Measurements from ENCODE around the gene CREM.

CREM gene

GRCh38 chr10:35201234-35201633 is 74.6 kb downstream of the CREM start:
- no peak for TF ChIP-seq CTCF (conservative IDR thresholded peaks at IDR 0.05; ENCODE audit: low read depth, low read length)
- H3K4me3 ChIP-seq (ENCODE audit: low read depth, low read length): no peak overlapping the region
- no peak for DNase-seq (ENCODE audit: low read depth)

- H3K4me3 ChIP-seq (ENCODE audit: low read depth, low read length): no peak overlapping the region
- no peak for TF ChIP-seq CTCF (conservative IDR thresholded peaks at IDR 0.05; ENCODE audit: low read depth, low read length)
- no peak for DNase-seq (ENCODE audit: low read depth)
Observed at GRCh38 chr10:35202050-35202449, 75.4 kb downstream of the CREM start.

- TF ChIP-seq CTCF (conservative IDR thresholded peaks at IDR 0.05; ENCODE audit: low read depth, low read length): no peak
- no peak for DNase-seq (ENCODE audit: low read depth)
- no peak overlapping the region for H3K4me3 ChIP-seq (ENCODE audit: low read depth, low read length)
Observed at GRCh38 chr10:35203745-35204144, 77.1 kb downstream of the CREM start.

GRCh38 chr10:35204650-35205319 is 78.1 kb downstream of the CREM start:
- no peak for DNase-seq (ENCODE audit: low read depth)
- no peak overlapping the region for H3K4me3 ChIP-seq (ENCODE audit: low read depth, low read length)
- TF ChIP-seq CTCF (conservative IDR thresholded peaks at IDR 0.05; ENCODE audit: low read depth, low read length): no peak

GRCh38 chr10:35206274-35206673 is 79.6 kb downstream of the CREM start:
- DNase-seq (ENCODE audit: low read depth): no peak
- no peak for TF ChIP-seq CTCF (conservative IDR thresholded peaks at IDR 0.05; ENCODE audit: low read depth, low read length)
- no peak overlapping the region for H3K4me3 ChIP-seq (ENCODE audit: low read depth, low read length)

GRCh38 chr10:35208536-35208935 is 81.9 kb downstream of the CREM start:
- DNase-seq (ENCODE audit: low read depth): no peak
- TF ChIP-seq CTCF (conservative IDR thresholded peaks at IDR 0.05; ENCODE audit: low read depth, low read length): no peak
- no peak overlapping the region for H3K4me3 ChIP-seq (ENCODE audit: low read depth, low read length)

- no peak overlapping the region for H3K4me3 ChIP-seq (ENCODE audit: low read depth, low read length)
- no peak for TF ChIP-seq CTCF (conservative IDR thresholded peaks at IDR 0.05; ENCODE audit: low read depth, low read length)
- no peak for DNase-seq (ENCODE audit: low read depth)
Observed at GRCh38 chr10:35208949-35209613, 82.4 kb downstream of the CREM start.
